HG02885 (cell line): ENCODE results near the gene CCDC148.
"Not testable (repeated sequence)": the region's sequence is repeated elsewhere in the genome, so short reads cannot be mapped to it uniquely, and the experiment has no call there.

Experiments
- ATAC-seq: cut with Tn5 transposase; IDR thresholded peaks from one replicate; pipeline ENCODE4 v1.9.1; 2021; ENCODE audit warnings: mild to moderate bottlenecking; ENCODE audit not compliant: unreplicated experiment, poor library complexity

CCDC148 gene

GRCh38 chr2:158484892-158485556, 28.5 kb upstream of the CCDC148 start:
- peak; percentile 86 for ATAC-seq

GRCh38 chr2:158482594-158482993, 26.0 kb upstream of the CCDC148 start:
- ATAC-seq: no peak

GRCh38 chr2:158481116-158481515, 24.6 kb upstream of the CCDC148 start:
- no peak for ATAC-seq

GRCh38 chr2:158478816-158479215, 22.3 kb upstream of the CCDC148 start:
- ATAC-seq: no peak

- no peak for ATAC-seq
Observed at GRCh38 chr2:158478237-158478636, 21.7 kb upstream of the CCDC148 start.

GRCh38 chr2:158477202-158477601, 20.6 kb upstream of the CCDC148 start:
- ATAC-seq: no peak

- ATAC-seq: not testable (repeated sequence)
Observed at GRCh38 chr2:158474526-158475011, 18.0 kb upstream of the CCDC148 start.

- ATAC-seq: no peak
Observed at GRCh38 chr2:158473719-158474392, 17.3 kb upstream of the CCDC148 start.

GRCh38 chr2:158473300-158473699, 16.7 kb upstream of the CCDC148 start:
- ATAC-seq: not testable (repeated sequence)

GRCh38 chr2:158472829-158473228, 16.3 kb upstream of the CCDC148 start:
- not testable (repeated sequence) for ATAC-seq

- no peak for ATAC-seq
Observed at GRCh38 chr2:158467248-158467647, 10.7 kb upstream of the CCDC148 start.

- ATAC-seq: peak; percentile 73
Observed at GRCh38 chr2:158464426-158465281, 8.1 kb upstream of the CCDC148 start.

GRCh38 chr2:158463496-158464095, 7.0 kb upstream of the CCDC148 start:
- ATAC-seq: no peak

- no peak for ATAC-seq
Observed at GRCh38 chr2:158460632-158461297, 4.2 kb upstream of the CCDC148 start.

GRCh38 chr2:158459161-158460003, 2.8 kb upstream of the CCDC148 start:
- ATAC-seq: no peak

GRCh38 chr2:158458617-158458920, 2.0 kb upstream of the CCDC148 start:
- ATAC-seq: no peak

GRCh38 chr2:158457826-158458616, 1.5 kb upstream of the CCDC148 start:
- peak; percentile 55 for ATAC-seq

- ATAC-seq: peak; percentile 33
Observed at GRCh38 chr2:158457092-158457825, 706 bp upstream of the CCDC148 start.
